ENCODE data around the gene GPC5. TPM values are rescaled to one million over a fixed set of nuclear protein-coding genes. Genes with fewer than 3 reads are reported as not detected.

The GPC5 gene
- total RNA-seq, 4 donors from 2014 or later: not detected

- Histone ChIP-seq H3K36me3 (no peaks in the 10 kb centered on the region), H3K27ac (no peak overlapping the region), H3K4me1 (no peaks in the 10 kb centered on the region), H3K9me3 (no peaks in the 10 kb centered on the region), H3K27me3 (no peaks in the 10 kb centered on the region), H3K4me3 (no peak overlapping the region)
- DNase-seq: no peak
- in situ Hi-C loops (cut with MboI; ENCODE audit: low sequenced_read_pairs in 4 of 4) (no loop called here), intact Hi-C loops (cut with DNase I; ENCODE audit: low total_unique reads) (no loop called here)
- ATAC-seq: no peak
- TF ChIP-seq POLR2A (IDR thresholded peaks at IDR 0.05) (no peak), CTCF (IDR thresholded peaks at IDR 0.05 in 4 of 5, conservative IDR thresholded peaks at IDR 0.05 in 1 of 5) (no peak)
Observed at GRCh38 chr13:92912629-92913028, 1514.2 kb downstream of the GPC5 start.

- H3K4me3 ChIP-seq: no peak overlapping the region
- DNase-seq (no peak), ATAC-seq (no peak)
- in situ Hi-C loops (cut with MboI; ENCODE audit: low sequenced_read_pairs in 4 of 4): no loop called here
- H3K9me3 ChIP-seq: no peaks in the 10 kb centered on the region
- TF ChIP-seq POLR2A (IDR thresholded peaks at IDR 0.05) (no peak), CTCF (IDR thresholded peaks at IDR 0.05 in 4 of 5, conservative IDR thresholded peaks at IDR 0.05 in 1 of 5) (no peak)
- H3K4me1 ChIP-seq: no peaks in the 10 kb centered on the region
- no peaks in the 10 kb centered on the region for H3K27me3 ChIP-seq
- no peak overlapping the region for H3K27ac ChIP-seq
- H3K36me3 ChIP-seq: no peaks in the 10 kb centered on the region
- intact Hi-C loops (cut with DNase I; ENCODE audit: low total_unique reads): no loop called here
Observed at GRCh38 chr13:92913840-92914239, 1515.4 kb downstream of the GPC5 start.

MicroRNA genes within 50 kb of the gene (microRNA counts, 767-probe panel; counts per million panel counts)
- microRNA hsa-miR-18a-5p (356 to 448 counts per million in 2 donors), microRNA hsa-miR-19a-3p (356 to 448 counts per million in 2 donors), microRNA hsa-miR-19b-3p (356 to 448 counts per million in 2 donors), microRNA hsa-miR-20a-5p+hsa-miR-20b-5p (356 to 448 counts per million in 2 donors), microRNA hsa-miR-92a-3p (5,552 to 5,746 counts per million in 2 donors)

Small RNAs within 50 kb of the gene (microRNA-seq; reads per million reads assigned to microRNA genes)
- gene MIR548AS (ENCODE audit: borderline replicate concordance in 2 of 2): 0 reads per million in 2 donors

Other genes with a start within 250 kb of the GPC5 start
- 1 to 10 TPM in 1 of 4 donors, under 1 TPM in 1, not detected in 2; 0.51 to 1.3 TPM for gene MIR17HG, start 50.9 kb upstream of the GPC5 start, total RNA-seq

Measured in gastrocnemius medialis (tissue), 4 donors.